ENCODE data around the gene SLC11A2. TPM values are rescaled to one million over a fixed set of nuclear protein-coding genes. Genes with fewer than 3 reads are reported as not detected.
A peak's percentile ranks its signal among the peaks of the same experiment; 100 is the strongest.

SLC11A2 gene
- total and polyA plus RNA-seq, 2 of the 13 experiments (the other 11 are each of a cell fraction or from before 2014, with no cell fraction given): 71.7 to 77.0 TPM

- TF ChIP-seq ZC3H13 (CRISPR knock-in tag; IDR thresholded peaks at IDR 0.05): 0 out of 2 replicates have a peak, but pooled peaks have one; percentile 31
- TF ChIP-seq CHD2 (IDR thresholded peaks at IDR 0.05; ENCODE audit: low read depth, low read length): no peak
- no peak for TF ChIP-seq SOX13 (IDR thresholded peaks at IDR 0.05)
- 0 out of 4 replicates have a peak, but pooled peaks of 1 of the 2 experiments have one; percentile 43 for TF ChIP-seq SOX13 (CRISPR knock-in tag; conservative IDR thresholded peaks at IDR 0.05 in 1 of 2, IDR thresholded peaks at IDR 0.05 in 1 of 2)
- TF ChIP-seq RFX5 (IDR thresholded peaks at IDR 0.05; ENCODE audit: low read depth, low read length): 0 out of 2 replicates have a peak, but pooled peaks have one; percentile 21
- no peak for TF ChIP-seq ZNF281 (CRISPR knock-in tag; IDR thresholded peaks at IDR 0.05; ENCODE audit: borderline replicate concordance)
- TF ChIP-seq KAT8 (CRISPR knock-in tag; IDR thresholded peaks at IDR 0.05): peak; percentile 96
- TF ChIP-seq ZNF121 (CRISPR knock-in tag; IDR thresholded peaks at IDR 0.05): no peak
- no peak for TF ChIP-seq ZSCAN30 (CRISPR knock-in tag; IDR thresholded peaks at IDR 0.05)
- 0 out of 2 replicates have a peak, but pooled peaks have one; percentile 25 for TF ChIP-seq ZBTB10 (CRISPR knock-in tag; IDR thresholded peaks at IDR 0.05; ENCODE audit: borderline replicate concordance)
- peak; percentile 69 for TF ChIP-seq YEATS2 (CRISPR knock-in tag; IDR thresholded peaks at IDR 0.05; ENCODE audit: borderline replicate concordance)
- no peak for TF ChIP-seq NFATC3 (CRISPR knock-in tag; IDR thresholded peaks at IDR 0.05)
- TF ChIP-seq ZNF280D (CRISPR knock-in tag; IDR thresholded peaks at IDR 0.05): no peak
- TF ChIP-seq ZXDC (CRISPR knock-in tag; IDR thresholded peaks at IDR 0.05): no peak; the same call in 1 of the 2 replicates
- TF ChIP-seq SPEN (CRISPR knock-in tag; IDR thresholded peaks at IDR 0.05; ENCODE audit: low read depth): peak; percentile 77
- TF ChIP-seq ZNF777 (CRISPR knock-in tag; IDR thresholded peaks at IDR 0.05): peak; percentile 53; the same call in 1 of the 2 replicates
- TF ChIP-seq ZNF382 (CRISPR knock-in tag; IDR thresholded peaks at IDR 0.05; ENCODE audit: borderline replicate concordance): no peak
Measured at GRCh38 chr12:51047655-51048540, 21.7 kb upstream of the SLC11A2 start, which contains the start of gene LETMD1 (continued).

Measured in HepG2 (cell line).